Measurements from ENCODE around the gene DGKA.

The DGKA gene

DNA sequence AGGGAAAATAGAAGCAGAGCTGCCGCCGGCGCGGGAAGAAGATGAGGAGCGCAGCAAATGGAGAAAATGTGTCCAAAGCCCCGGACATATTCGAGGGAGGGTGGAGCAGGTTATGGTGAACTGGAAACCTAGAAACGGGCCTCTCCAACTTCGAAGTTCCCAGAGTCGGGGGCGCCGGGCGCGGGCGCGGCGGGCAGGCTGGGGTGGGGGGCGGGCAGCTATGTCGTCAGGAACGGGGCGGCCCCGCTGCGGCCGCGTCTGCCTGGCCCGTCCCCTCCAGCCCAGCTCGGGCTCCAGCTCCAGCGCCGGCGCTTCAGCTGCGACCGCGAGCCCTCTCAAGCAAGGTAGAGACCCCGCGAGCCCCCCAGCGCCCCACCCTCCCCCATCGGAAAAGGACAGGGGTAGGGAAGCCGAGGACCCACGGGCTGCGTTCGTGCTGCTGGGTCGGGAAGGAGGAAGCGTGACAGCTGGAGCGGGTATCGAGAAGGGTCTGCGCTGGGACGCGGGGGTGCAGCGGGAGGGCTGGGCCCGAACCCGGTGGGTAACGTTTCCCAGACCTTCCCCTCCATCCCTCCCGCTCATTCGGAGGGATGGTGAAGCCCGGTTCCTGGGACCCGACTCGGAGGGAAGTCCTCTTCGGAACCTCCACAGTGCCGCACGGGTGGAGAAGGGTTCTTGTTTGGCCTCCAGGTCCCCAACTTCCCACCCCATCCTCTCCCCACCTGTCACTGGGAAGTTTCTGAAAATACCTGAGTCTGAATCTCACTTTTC lies 1.0 kb downstream of the DGKA start:
- DNase-seq (ENCODE audit: low spot score), result peak; percentile 28

- peak; percentile 42 for DNase-seq (ENCODE audit: low spot score)
Observed at GRCh38 chr12:55932551-55932910, 1.6 kb downstream of the DGKA start.

DNA sequence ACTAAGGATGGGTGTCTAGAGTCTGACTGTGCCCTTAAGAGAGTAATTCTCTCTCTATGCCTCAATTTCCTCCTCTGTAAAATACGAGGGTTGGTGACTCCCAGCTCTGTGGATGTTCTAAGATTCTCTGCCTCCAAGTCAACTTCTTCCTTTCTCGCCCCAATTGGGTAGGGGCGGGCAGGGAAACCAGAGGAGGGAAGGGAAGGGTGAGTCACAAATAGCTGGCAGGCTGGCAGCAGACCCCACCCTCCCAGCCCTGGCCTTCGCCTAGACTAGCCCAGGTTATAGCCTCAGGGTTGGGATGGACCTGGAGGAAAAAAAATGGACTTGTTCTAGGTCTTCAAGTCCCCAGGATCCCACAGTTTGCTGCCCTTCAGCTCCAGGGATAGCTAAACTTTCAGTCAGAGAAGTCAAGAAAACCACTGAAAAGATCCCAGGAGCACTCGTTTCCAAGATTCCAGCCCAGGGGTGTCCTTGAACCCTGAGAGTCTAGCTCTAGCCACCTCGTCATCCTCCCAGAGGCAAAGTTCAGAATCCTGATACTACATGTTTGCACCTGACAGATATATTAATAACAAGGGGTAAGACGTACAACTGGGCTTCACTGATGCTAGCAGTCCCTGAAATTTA lies 2.3 kb downstream of the DGKA start:
- no peak for DNase-seq (ENCODE audit: low spot score)

DNA sequence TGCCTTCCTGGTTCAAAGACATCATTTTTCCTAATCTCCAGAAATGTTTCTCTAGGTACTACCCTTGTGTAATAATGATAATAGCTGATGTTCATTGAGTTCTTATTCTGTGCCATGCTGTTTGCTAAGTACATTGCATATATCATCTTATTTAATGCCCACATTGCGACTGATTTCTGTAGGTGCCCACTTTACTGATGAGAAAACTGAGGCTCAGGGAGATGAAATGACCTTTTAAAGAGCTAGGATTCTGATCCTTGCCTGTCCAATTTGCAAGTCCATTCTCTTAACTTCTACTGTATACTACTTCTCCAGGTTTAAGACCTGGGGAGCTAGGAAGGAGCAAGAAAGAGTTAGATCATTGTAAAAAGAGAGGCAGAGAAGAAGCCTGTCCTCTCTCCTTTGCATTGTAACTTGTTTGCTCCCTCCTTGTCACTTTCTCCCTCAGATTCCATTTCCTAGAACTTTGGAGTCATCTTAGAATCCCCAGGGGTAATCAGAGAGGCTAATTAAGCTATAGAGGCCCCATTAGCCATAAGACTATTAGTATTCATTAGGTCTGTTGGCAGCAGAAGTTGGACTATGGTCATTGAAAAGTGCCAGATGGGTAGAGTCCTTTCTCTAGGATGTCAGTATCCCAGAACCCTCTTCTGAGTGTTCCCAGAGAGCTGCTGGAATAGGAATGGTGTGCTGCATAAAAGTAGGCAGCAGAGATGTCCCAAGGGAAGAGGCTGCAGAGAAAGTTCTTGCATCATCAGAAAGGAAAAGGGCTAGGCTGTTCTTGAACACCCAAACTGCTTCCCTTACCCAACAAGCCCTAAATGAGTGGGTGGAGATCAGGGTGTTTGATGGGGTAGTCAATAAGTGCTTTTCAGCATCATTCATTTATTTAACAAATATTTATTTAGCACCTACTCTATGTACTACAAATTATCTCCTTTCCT lies 3.1 kb downstream of the DGKA start:
- no peak for DNase-seq (ENCODE audit: low spot score)

GRCh38 chr12:55934773-55935172 lies 3.8 kb downstream of the DGKA start:
- no peak for DNase-seq (ENCODE audit: low spot score)

- DNase-seq (ENCODE audit: low spot score), result no peak
Observed at GRCh38 chr12:55935738-55936151, 4.8 kb downstream of the DGKA start.

DNA sequence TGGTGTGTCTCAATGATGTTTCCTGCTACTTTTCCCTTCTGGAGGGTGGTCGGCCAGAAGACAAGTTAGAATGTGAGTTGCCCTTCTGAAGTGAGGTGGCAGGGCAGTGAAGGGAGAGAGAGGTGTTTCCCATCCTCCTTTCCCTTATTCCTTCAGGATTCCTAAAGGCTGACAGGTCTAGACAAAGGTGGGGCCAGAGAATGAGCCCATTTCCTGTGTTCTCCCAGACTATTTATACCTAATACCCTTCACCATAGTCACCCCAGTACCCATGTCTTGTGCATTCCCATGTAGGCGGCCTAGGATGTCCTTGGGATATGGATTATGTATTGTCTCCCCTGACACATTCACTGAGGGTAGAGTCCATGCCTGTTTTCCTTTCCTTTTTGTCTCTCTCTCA lies 7.0 kb downstream of the DGKA start:
- no peak for DNase-seq (ENCODE audit: low spot score)

DNA sequence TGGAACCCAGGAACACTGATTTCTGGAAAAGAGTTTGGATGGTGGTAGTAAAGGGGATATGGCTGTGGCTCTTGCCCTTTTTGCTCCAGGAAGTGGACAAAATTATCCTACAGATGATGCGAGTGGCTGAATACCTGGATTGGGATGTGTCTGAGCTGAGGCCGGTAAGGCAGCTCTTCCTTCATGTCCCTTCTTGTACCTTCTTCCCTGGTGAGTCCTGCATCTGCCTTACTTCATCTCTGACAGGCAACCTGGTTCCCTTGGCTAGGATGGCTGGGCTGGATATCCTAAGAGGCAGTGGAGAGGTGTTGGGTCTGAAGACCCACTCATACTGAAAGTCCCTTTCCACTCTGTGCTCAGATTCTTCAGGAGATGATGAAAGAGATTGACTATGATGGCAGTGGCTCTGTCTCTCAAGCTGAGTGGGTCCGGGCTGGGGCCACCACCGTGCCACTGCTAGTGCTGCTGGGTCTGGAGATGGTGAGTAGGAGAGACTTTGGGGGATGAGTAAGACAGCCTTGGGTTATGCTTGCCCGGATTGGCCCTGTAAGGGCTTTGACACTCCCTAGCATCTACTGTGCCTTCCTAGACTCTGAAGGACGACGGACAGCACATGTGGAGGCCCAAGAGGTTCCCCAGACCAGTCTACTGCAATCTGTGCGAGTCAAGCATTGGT lies 8.0 kb downstream of the DGKA start:
- DNase-seq (ENCODE audit: low spot score), result no peak

GRCh38 chr12:55940065-55940732 lies 9.2 kb downstream of the DGKA start:
- DNase-seq (ENCODE audit: low spot score), result peak; percentile 91

DNA sequence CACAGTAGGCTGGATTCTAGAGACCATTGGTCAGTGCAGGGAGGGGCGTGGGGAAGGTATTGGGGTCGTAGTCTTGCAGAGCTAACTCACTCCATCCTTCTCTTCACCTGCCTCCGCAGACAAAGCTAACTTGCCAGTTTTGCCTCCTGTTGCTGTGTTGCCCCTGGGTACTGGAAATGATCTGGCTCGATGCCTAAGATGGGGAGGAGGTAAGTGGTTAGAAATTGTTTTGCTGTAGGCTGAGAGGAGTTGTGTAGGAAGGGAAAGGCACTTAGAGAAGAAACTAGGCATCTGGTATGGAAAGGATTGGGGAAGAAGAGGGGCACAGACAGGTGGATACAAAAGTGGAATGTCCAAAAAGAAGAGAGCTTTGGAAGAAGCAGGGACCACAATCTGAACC lies 11.1 kb downstream of the DGKA start:
- DNase-seq (ENCODE audit: low spot score), result no peak

- DNase-seq (ENCODE audit: low spot score), result no peak
Observed at GRCh38 chr12:55942577-55943136, 11.7 kb downstream of the DGKA start.

GRCh38 chr12:55946553-55946952 lies 15.6 kb downstream of the DGKA start:
- DNase-seq (ENCODE audit: low spot score), result no peak

DNA sequence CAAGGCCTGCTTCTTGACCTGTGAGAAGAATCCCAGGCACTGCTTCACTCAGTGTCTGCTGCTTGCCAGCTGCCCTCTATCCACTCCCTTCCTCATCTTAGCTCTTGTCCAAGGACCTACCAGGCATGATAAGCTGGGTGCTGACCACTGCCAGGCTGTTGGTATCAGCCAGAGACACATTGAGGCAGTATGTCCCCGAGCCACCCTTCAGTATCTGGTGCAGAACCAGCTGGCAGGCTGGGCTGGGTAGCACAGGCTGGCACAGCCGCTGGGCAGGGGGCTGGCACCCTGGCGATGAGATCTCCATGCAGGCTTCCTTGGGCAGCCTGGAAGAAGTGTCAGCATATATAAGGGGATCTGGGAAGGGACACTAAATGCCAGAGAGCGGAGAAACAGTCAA lies 24.4 kb downstream of the DGKA start:
- no peak for DNase-seq (ENCODE audit: low spot score)

DNA sequence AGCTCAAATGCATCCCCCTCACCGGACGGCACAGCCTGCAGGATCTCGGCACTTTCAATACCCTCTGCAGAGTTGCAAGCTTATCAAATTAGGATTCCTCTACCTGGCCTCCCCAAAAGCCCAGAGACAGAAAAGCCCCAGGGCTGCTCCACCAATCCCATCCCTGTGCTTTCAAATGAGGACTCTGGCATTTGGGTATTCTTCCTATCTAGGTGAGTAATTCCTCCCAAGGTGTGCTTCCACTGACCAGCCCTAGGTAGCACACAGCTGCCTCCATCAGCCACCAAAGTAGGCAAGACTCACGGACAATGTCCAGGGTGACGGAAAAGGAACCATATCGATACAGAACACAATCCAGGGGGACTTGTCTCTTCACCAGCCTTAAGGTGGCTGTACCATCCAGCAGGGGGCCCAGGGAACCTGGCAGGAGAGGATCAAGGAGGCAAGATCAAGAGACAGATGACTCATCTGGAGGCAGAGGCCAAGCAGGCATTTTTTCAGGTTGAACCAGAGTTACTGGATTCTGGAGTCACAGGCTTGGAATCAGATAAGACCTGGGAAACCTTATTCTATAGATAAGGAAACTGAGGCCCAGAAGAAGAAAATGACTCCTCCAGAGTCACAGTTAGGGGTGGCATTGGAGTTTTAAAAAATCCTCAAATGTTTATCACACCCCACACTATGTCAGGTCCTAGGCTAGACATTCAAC lies 25.0 kb downstream of the DGKA start:
- peak; percentile 56 for DNase-seq (ENCODE audit: low spot score)

- no peak for DNase-seq (ENCODE audit: low spot score)
Observed at GRCh38 chr12:55957106-55957859, 26.3 kb downstream of the DGKA start.

GRCh38 chr12:55963760-55964159 lies 32.8 kb downstream of the DGKA start:
- no peak for DNase-seq (ENCODE audit: low spot score)

- DNase-seq (ENCODE audit: low spot score), result no peak
Observed at GRCh38 chr12:55965240-55965639, 34.3 kb downstream of the DGKA start.

- DNase-seq (ENCODE audit: low spot score), result peak; percentile 47
Observed at GRCh38 chr12:55965941-55966407, 35.0 kb downstream of the DGKA start, which contains the start of gene PMEL. Gene PMEL (minus strand): TSS chr12:55966042. CDS start chr12:55966011, 31 bp downstream.

- DNase-seq (ENCODE audit: low spot score), result peak; percentile 92
Observed at GRCh38 chr12:55966408-55967281, 35.7 kb downstream of the DGKA start, which contains the start of gene CDK2. Gene CDK2 (plus strand): TSS chr12:55966830. CDS start chr12:55967009, 179 bp downstream.

Data from NAMALWA (cell line).